Right cardiac atrium (tissue), 5 donors: ENCODE data around the gene DAP3. TPM values are rescaled to one million over a fixed set of nuclear protein-coding genes. Genes with fewer than 3 reads are reported as not detected.

ENCODE experiments used
- ATAC-seq, 2 donors: fragments of 200-7000 bp; cut with Tn5 transposase; one replicate each; pipeline versions ENCODE4 v1.8.0 to v1.9.1; 2020; ENCODE audit warnings: moderate library complexity in 2 of 2, mild to moderate bottlenecking in 1 of 2
- DNase-seq, 3 donors: peaks; one replicate each; pipeline ENCODE4 v3.0.0-alpha.2; 2020
- H3K27ac ChIP-seq: one replicate; pipeline ENCODE4 v1.5.1; 2013; ENCODE audit warnings: mild to moderate bottlenecking, low read length, control low read depth, moderate library complexity
- H3K27me3 ChIP-seq: one replicate; pipeline ENCODE4 v1.6.1; 2013; ENCODE audit not compliant: control insufficient read depth, insufficient read depth
- H3K4me1 ChIP-seq: one replicate; pipeline ENCODE4 v1.6.1; 2013; ENCODE audit warnings: low read length; ENCODE audit not compliant: control insufficient read depth, insufficient read depth
- H3K4me3 ChIP-seq: one replicate; pipeline ENCODE4 v1.5.1; 2013; ENCODE audit warnings: low read length, control low read depth
- H3K9me3 ChIP-seq: one replicate; pipeline ENCODE4 v1.6.1; 2013; ENCODE audit warnings: low read length; ENCODE audit not compliant: control insufficient read depth
- WGBS: extraction: QIAGEN DNeasy Blood & Tissue Kit; methylation state at CpG from one replicate; pipeline ENCODE4 v1.1.7; 2013; 5-methylcytosine and 5-hydroxymethylcytosine counted together
- intact Hi-C, 4 donors: fragments of 100-400 bp; cut with DNase I; formaldehyde crosslinking; loops; one replicate each; pipeline versions ENCODE4 v1.11.0 to v1.14.0; 2022 to 2023
- polyA plus RNA-seq: library from polyadenylated mRNA; stranded (reverse); fragments of 200-250 nt; gene quantifications from one replicate; pipeline ENCODE4 v1.2.3, GENCODE V29; 2013
- total RNA-seq, 4 donors: library from RNA; stranded (reverse); fragmentation: NEBNext Ultra II Directional; extraction: Animal tissue kit (Norgen Biotek cat#: 25700); gene quantifications; one replicate each; pipeline ENCODE4 v1.2.1, GENCODE V29; 2021
- donor health status: healthy with polysubstance abuse.
- donor health status: DM: no; HTN: yes; CAD: no.
- donor health status: DM: no; HTN: no; CAD: no.
- donor health status: DM: no; HTN: yes; CAD: no; lungs with severe emphysema.
- donor health status: DM: yes; HTN: yes; CAD: no.

DAP3 gene
- total and polyA plus RNA-seq, 5 donors, result 83.5 to 91.9 (median 88.5) TPM

- 90% methylated on average over 3 of the region's 3 CpGs for WGBS
- Histone ChIP-seq H3K27me3 (no peaks in the 10 kb centered on the region), H3K4me3 (no peak overlapping the region), H3K27ac (no peak overlapping the region), H3K4me1 (no peaks in the 10 kb centered on the region), H3K9me3 (no peaks in the 10 kb centered on the region)
- DNase-seq (no peak), ATAC-seq (no peak)
- intact Hi-C loops, result no loop called here
These were observed 88.7 kb downstream of the DAP3 start for GRCh38 chr1:155777582-155777981.

Other genes with a start within 250 kb of the DAP3 start
- gene ASH1L, start 126.3 kb upstream of the DAP3 start, total RNA-seq, result 10 to 100 TPM; 47.8 to 57.7 (median 50.4) TPM
- 11.3 TPM for gene ASH1L, start 126.3 kb upstream of the DAP3 start, polyA plus RNA-seq
- 10 to 100 TPM; 13.5 to 28.2 (median 16.8) TPM for gene MSTO1, start 78.9 kb upstream of the DAP3 start, total RNA-seq
- gene MSTO1, start 78.9 kb upstream of the DAP3 start, polyA plus RNA-seq, result 11.5 TPM
- 10 to 100 TPM; 65.7 to 96.9 (median 71.8) TPM for gene YY1AP1, start 317 bp upstream of the DAP3 start, total RNA-seq
- gene YY1AP1, start 317 bp upstream of the DAP3 start, polyA plus RNA-seq, result 31.9 TPM
- 10 to 100 TPM; 24.4 to 30.2 (median 27.1) TPM for gene GON4L, start 168.1 kb downstream of the DAP3 start, total RNA-seq
- gene GON4L, start 168.1 kb downstream of the DAP3 start, polyA plus RNA-seq, result 13.8 TPM
- gene SYT11, start 170.5 kb downstream of the DAP3 start, total RNA-seq, result 10 to 100 TPM; 11.4 to 15.4 (median 14.4) TPM
- 4.7 TPM for gene SYT11, start 170.5 kb downstream of the DAP3 start, polyA plus RNA-seq
- gene RIT1, start 222.3 kb downstream of the DAP3 start, total RNA-seq, result 10 to 100 TPM; 21.6 to 26.2 (median 22.5) TPM
- 9.4 TPM for gene RIT1, start 222.3 kb downstream of the DAP3 start, polyA plus RNA-seq
- gene KHDC4, start 245.3 kb downstream of the DAP3 start, total RNA-seq, result 10 to 100 TPM; 24.0 to 29.3 (median 28.8) TPM
- 20.0 TPM for gene KHDC4, start 245.3 kb downstream of the DAP3 start, polyA plus RNA-seq